DOHH2 (cell line): ENCODE data around the gene EEA1.

Experiments used
- H3F3A ChIP-seq: fragments of 200-600 bp; sonication (generic), shearing (Covaris generic); 2 replicates; pipeline ENCODE4 v1.6.0; 2016; ENCODE audit warnings: antibody characterized with exemption, mild to moderate bottlenecking; ENCODE audit not compliant: control insufficient read depth, insufficient read depth
- H3K27ac ChIP-seq: fragments of 200-600 bp; sonication (generic); 2 replicates; pipeline ENCODE4 v1.5.1; 2014; ENCODE audit warnings: low read depth, mild to moderate bottlenecking, low read length, moderate library complexity
- H3K27me3 ChIP-seq: fragments of 200-600 bp; sonication (generic); 2 replicates; pipeline ENCODE4 v1.6.1; 2014; ENCODE audit warnings: mild to moderate bottlenecking, low read length, mixed read lengths; ENCODE audit not compliant: control insufficient read depth
- H3K36me3 ChIP-seq: fragments of 200-600 bp; sonication (generic); 2 replicates; pipeline ENCODE4 v1.6.1; 2014; ENCODE audit warnings: mild to moderate bottlenecking, low read length, moderate library complexity, mixed read lengths; ENCODE audit not compliant: control insufficient read depth
- H3K4me1 ChIP-seq: fragments of 200-600 bp; sonication (generic); 2 replicates; pipeline ENCODE4 v1.6.1; 2014; ENCODE audit warnings: mild to moderate bottlenecking, low read length, mixed read lengths; ENCODE audit not compliant: control insufficient read depth
- H3K4me2 ChIP-seq: fragments of 200-600 bp; sonication (generic); 2 replicates; pipeline ENCODE4 v1.6.0; 2014; ENCODE audit warnings: mild to moderate bottlenecking, low read length, moderate library complexity
- H3K4me3 ChIP-seq: fragments of 200-600 bp; sonication (generic); 2 replicates; pipeline ENCODE4 v1.5.1; 2014; ENCODE audit warnings: mild to moderate bottlenecking, low read length, mixed read lengths
- H3K79me2 ChIP-seq: fragments of 200-600 bp; sonication (generic); 2 replicates; pipeline ENCODE4 v1.6.1; 2014; ENCODE audit warnings: mild to moderate bottlenecking, low read length, mixed read lengths; ENCODE audit not compliant: control insufficient read depth
- H3K9me2 ChIP-seq: fragments of 200-600 bp; sonication (generic); replicated peaks from 2 replicates; pipeline ENCODE4 v1.6.1; 2014; ENCODE audit warnings: mild to moderate bottlenecking, low read length, mixed read lengths; ENCODE audit not compliant: control insufficient read depth
- H3K9me3 ChIP-seq: fragments of 200-600 bp; sonication (generic); 2 replicates; pipeline ENCODE4 v1.6.1; 2014; ENCODE audit warnings: antibody characterized with exemption, low read length, mixed read lengths; ENCODE audit not compliant: control insufficient read depth, insufficient read depth
- H4K20me1 ChIP-seq: fragments of 200-600 bp; sonication (generic); 2 replicates; pipeline ENCODE4 v1.6.0; 2014; ENCODE audit warnings: low read depth, mild to moderate bottlenecking, antibody characterized with exemption, low read length, moderate library complexity; ENCODE audit not compliant: control insufficient read depth, insufficient read depth
- CTCF ChIP-seq: fragments of 200-600 bp; sonication (generic); IDR thresholded peaks from one replicate; pipeline ENCODE4 v1.5.1; 2014; ENCODE audit warnings: antibody characterized with exemption, mild to moderate bottlenecking, low read depth, low read length; ENCODE audit not compliant: poor library complexity, severe bottlenecking
- EZH2phosphoT487 ChIP-seq: fragments of 200-600 bp; sonication (generic); IDR thresholded peaks from 2 replicates; pipeline ENCODE4 v1.6.1; 2017; ENCODE audit warnings: borderline replicate concordance, mild to moderate bottlenecking, antibody characterized with exemption, low read length, moderate library complexity, mixed read lengths

The EEA1 gene

GRCh38 chr12:92736605-92737004 lies 192.5 kb downstream of the EEA1 start:
- H3K4me2 ChIP-seq = no peak overlapping the region
- no peaks in the 10 kb centered on the region for H3K9me3 ChIP-seq
- TF ChIP-seq CTCF = no peak
- no peak for TF ChIP-seq EZH2phosphoT487
- no peaks in the 10 kb centered on the region for H4K20me1 ChIP-seq
- H3K4me3 ChIP-seq = no peak overlapping the region
- peaks cover 5% of the 10 kb centered on the region; the same call in 1 of the 2 replicates for H3K27me3 ChIP-seq
- no peaks in the 10 kb centered on the region for H3K36me3 ChIP-seq
- no peaks in the 10 kb centered on the region for H3K79me2 ChIP-seq
- no peaks in the 10 kb centered on the region for H3K4me1 ChIP-seq
- H3K27ac ChIP-seq = no peak overlapping the region
- H3F3A ChIP-seq = no peaks in the 10 kb centered on the region
- no peaks in the 10 kb centered on the region for H3K9me2 ChIP-seq

GRCh38 chr12:92735131-92735721 lies 193.9 kb downstream of the EEA1 start:
- no peaks in the 10 kb centered on the region for H3K4me1 ChIP-seq
- no peaks in the 10 kb centered on the region for H3K36me3 ChIP-seq
- no peak overlapping the region for H3K27ac ChIP-seq
- no peaks in the 10 kb centered on the region for H4K20me1 ChIP-seq
- TF ChIP-seq CTCF (no peak), EZH2phosphoT487 (no peak)
- no peak overlapping the region for H3K4me3 ChIP-seq
- H3K79me2 ChIP-seq = no peaks in the 10 kb centered on the region
- H3K9me3 ChIP-seq = no peaks in the 10 kb centered on the region
- H3K27me3 ChIP-seq = peaks cover 5% of the 10 kb centered on the region; the same call in 1 of the 2 replicates
- H3F3A ChIP-seq = no peaks in the 10 kb centered on the region
- H3K4me2 ChIP-seq = no peak overlapping the region
- H3K9me2 ChIP-seq = no peaks in the 10 kb centered on the region

DNA sequence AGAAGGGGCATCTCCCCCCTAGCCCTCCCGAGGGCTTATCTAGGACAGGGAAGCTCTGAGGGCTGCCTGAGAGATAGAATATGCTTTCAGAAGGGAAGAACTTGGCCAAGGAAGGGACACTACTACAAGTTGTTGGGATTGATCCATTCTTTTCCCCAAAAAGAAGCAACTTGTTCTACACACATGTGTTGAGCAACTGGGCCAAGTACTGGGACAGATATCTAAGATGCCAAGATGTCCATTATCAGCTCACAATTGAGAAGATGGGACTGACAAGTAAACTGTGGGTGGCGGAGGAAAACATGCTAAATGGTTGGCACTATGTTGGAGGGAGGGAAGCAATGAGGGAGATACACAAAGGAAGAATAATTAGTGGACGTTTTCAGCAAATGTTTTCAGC lies 195.4 kb downstream of the EEA1 start:
- Histone ChIP-seq H3K36me3 (no peaks in the 10 kb centered on the region), H3K79me2 (no peaks in the 10 kb centered on the region), H3K27me3 (peaks cover 5% of the 10 kb centered on the region; the same call in 1 of the 2 replicates), H4K20me1 (no peaks in the 10 kb centered on the region), H3K9me2 (no peaks in the 10 kb centered on the region), H3F3A (no peaks in the 10 kb centered on the region), H3K4me3 (no peak overlapping the region), H3K4me1 (no peaks in the 10 kb centered on the region), H3K4me2 (no peak overlapping the region), H3K9me3 (no peaks in the 10 kb centered on the region), H3K27ac (no peak overlapping the region)
- TF ChIP-seq CTCF = no peak
- no peak for TF ChIP-seq EZH2phosphoT487
